ENCODE results near the gene AHI1. TPM values are rescaled to one million over a fixed set of nuclear protein-coding genes. Genes with fewer than 3 reads are reported as not detected.

The AHI1 gene
- total RNA-seq = 7.8 and 8.9 TPM in 2 replicates

DNA sequence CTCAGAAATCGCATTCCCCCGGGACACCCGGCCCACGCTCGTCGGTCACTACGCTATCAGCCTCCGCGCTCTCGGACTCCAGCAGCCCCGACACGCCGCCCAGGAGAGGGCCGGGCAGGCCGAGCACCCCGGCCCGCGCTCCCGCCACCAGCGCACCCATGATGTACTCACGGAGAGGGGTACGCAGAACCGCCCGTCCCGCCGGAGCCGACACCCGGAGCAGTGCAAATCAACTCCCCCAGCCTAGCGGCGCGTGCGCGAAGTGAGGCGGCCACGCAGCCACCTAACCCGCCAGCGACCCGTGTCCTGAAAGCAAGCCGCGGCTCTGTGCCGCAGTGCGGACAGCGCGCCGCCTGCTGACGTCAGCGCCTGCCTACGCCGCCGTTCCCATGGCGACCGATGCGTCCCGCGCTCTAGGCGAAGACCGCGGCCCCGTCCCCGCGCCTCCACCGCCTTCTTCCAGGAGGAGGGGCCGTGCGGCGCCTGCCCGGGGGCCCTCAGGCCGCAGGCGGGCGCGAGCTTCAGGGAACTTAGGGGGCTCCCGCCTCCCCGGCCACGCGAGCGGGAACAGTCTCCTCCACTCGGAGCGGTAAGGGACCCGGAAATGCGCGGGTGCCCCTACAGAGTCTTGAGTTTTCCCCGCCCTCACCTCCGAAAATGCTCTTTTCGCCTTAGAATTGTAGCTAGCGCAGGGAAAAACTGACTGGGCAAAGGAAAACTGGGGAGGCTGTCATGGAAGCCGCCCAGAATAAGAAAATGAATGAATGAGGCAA is at the start of gene AHI1:
AHI1 (minus strand) TSS at position 329 of the 773 bp plus-strand sequence. CDS start 5,503 bp downstream, outside the sequence.

All from dermis lymphatic vessel endothelial cell (primary cell).